ENCODE measurements around the gene NRXN3.

The NRXN3 gene

GRCh38 chr14:78319887-78320635 lies 149.9 kb downstream of the NRXN3 start:
- DNase-seq (ENCODE audit: low read depth): no peak

GRCh38 chr14:78324353-78324752 lies 154.2 kb downstream of the NRXN3 start:
- DNase-seq (ENCODE audit: low read depth): no peak

GRCh38 chr14:78325911-78326310 lies 155.7 kb downstream of the NRXN3 start:
- no peak for DNase-seq (ENCODE audit: low read depth)

GRCh38 chr14:78327426-78328221 lies 157.5 kb downstream of the NRXN3 start:
- no peak for DNase-seq (ENCODE audit: low read depth)

GRCh38 chr14:78329371-78329770 lies 159.2 kb downstream of the NRXN3 start:
- DNase-seq (ENCODE audit: low read depth): no peak

GRCh38 chr14:78335531-78335930 lies 165.4 kb downstream of the NRXN3 start:
- DNase-seq (ENCODE audit: low read depth): no peak

GRCh38 chr14:78340250-78340649 lies 170.1 kb downstream of the NRXN3 start:
- no peak for DNase-seq (ENCODE audit: low read depth)

GRCh38 chr14:78341827-78342389 lies 171.7 kb downstream of the NRXN3 start:
- no peak for DNase-seq (ENCODE audit: low read depth)

- DNase-seq (ENCODE audit: low read depth): no peak
These were observed 172.7 kb downstream of the NRXN3 start for GRCh38 chr14:78342879-78343278.

GRCh38 chr14:78344290-78344689 lies 174.1 kb downstream of the NRXN3 start:
- DNase-seq (ENCODE audit: low read depth): no peak

GRCh38 chr14:78345131-78345744 lies 175.1 kb downstream of the NRXN3 start:
- no peak for DNase-seq (ENCODE audit: low read depth)

GRCh38 chr14:78346747-78347146 lies 176.6 kb downstream of the NRXN3 start:
- DNase-seq (ENCODE audit: low read depth): no peak

- DNase-seq (ENCODE audit: low read depth): no peak
These were observed 184.9 kb downstream of the NRXN3 start for GRCh38 chr14:78355109-78355508.

- DNase-seq (ENCODE audit: low read depth): no peak
These were observed 186.2 kb downstream of the NRXN3 start for GRCh38 chr14:78356391-78356790.

GRCh38 chr14:78358591-78358990 lies 188.4 kb downstream of the NRXN3 start:
- DNase-seq (ENCODE audit: low read depth): no peak

- DNase-seq (ENCODE audit: low read depth): no peak
These were observed 189.4 kb downstream of the NRXN3 start for GRCh38 chr14:78359581-78359980.

- DNase-seq (ENCODE audit: low read depth): no peak
These were observed 192.8 kb downstream of the NRXN3 start for GRCh38 chr14:78363008-78363407.

GRCh38 chr14:78367355-78367754 lies 197.2 kb downstream of the NRXN3 start:
- no peak for DNase-seq (ENCODE audit: low read depth)

- DNase-seq (ENCODE audit: low read depth): no peak
These were observed 212.9 kb downstream of the NRXN3 start for GRCh38 chr14:78383060-78383459.

GRCh38 chr14:78398216-78398615 lies 228.0 kb downstream of the NRXN3 start:
- no peak for DNase-seq (ENCODE audit: low read depth)

- no peak for DNase-seq (ENCODE audit: low read depth)
These were observed 229.2 kb downstream of the NRXN3 start for GRCh38 chr14:78399316-78399889.

GRCh38 chr14:78401866-78402265 lies 231.7 kb downstream of the NRXN3 start:
- no peak for DNase-seq (ENCODE audit: low read depth)

All from stimulated activated CD8-positive, alpha-beta memory T cell treated with anti-CD3 and anti-CD28 coated beads, Interleukin-15, amount 100 ng/mL, for 24 hours (primary cell).